Activated T-helper 9 cell treated with anti-CD3 and anti-CD28 coated beads, Interleukin-2, amount 50 U/mL, for 16 hours (primary cell): ENCODE results near the gene LYSET.
"Not testable (repeated sequence)": the region's sequence is repeated elsewhere in the genome, so short reads cannot be mapped to it uniquely, and the experiment has no call there.

Experiments
- DNase-seq: peaks from one replicate; pipeline ENCODE4 v3.0.0-alpha.2; 2020; ENCODE audit warnings: low read depth

The LYSET gene

GRCh38 chr14:93169619-93170018 is 15.5 kb upstream of the LYSET start:
- not testable (repeated sequence) for DNase-seq

- not testable (repeated sequence) for DNase-seq
These were observed 15.0 kb upstream of the LYSET start for GRCh38 chr14:93170141-93170540.

GRCh38 chr14:93171376-93171775 is 13.7 kb upstream of the LYSET start:
- DNase-seq = no peak

GRCh38 chr14:93173943-93174395 is 11.1 kb upstream of the LYSET start:
- no peak for DNase-seq

GRCh38 chr14:93174731-93175130 is 10.4 kb upstream of the LYSET start:
- DNase-seq = not testable (repeated sequence)

GRCh38 chr14:93175492-93175891 is 9.6 kb upstream of the LYSET start:
- no peak for DNase-seq

GRCh38 chr14:93183596-93184317 is 1.4 kb upstream of the LYSET start:
- no peak for DNase-seq

- no peak for DNase-seq
These were observed 218 bp downstream of the LYSET start for GRCh38 chr14:93185349-93185720.

GRCh38 chr14:93186466-93186865 is 1.3 kb downstream of the LYSET start:
- DNase-seq = no peak

- DNase-seq = no peak
These were observed 1.8 kb downstream of the LYSET start for GRCh38 chr14:93186956-93187355.

GRCh38 chr14:93195316-93195999 is 10.3 kb downstream of the LYSET start:
- DNase-seq = no peak

- DNase-seq = no peak
These were observed 13.9 kb downstream of the LYSET start for GRCh38 chr14:93199031-93199430.

GRCh38 chr14:93200553-93200952 is 15.4 kb downstream of the LYSET start:
- no peak for DNase-seq

- no peak for DNase-seq
These were observed 16.1 kb downstream of the LYSET start for GRCh38 chr14:93201155-93201704.

GRCh38 chr14:93206793-93207467 is 21.8 kb downstream of the LYSET start, which contains the start of the genes GON7 and UBR7:
TSS of gene GON7 (minus strand) at chr14:93207065. CDS start at chr14:93207037, 28 bp downstream.
TSS of gene UBR7 (plus strand) at chr14:93207256. CDS start at chr14:93207292, 36 bp downstream.
- peak; percentile 83 for DNase-seq

GRCh38 chr14:93207468-93208308 is 22.6 kb downstream of the LYSET start:
- DNase-seq = no peak

GRCh38 chr14:93212432-93212831 is 27.3 kb downstream of the LYSET start:
- no peak for DNase-seq

GRCh38 chr14:93214598-93214997 is 29.5 kb downstream of the LYSET start:
- no peak for DNase-seq

GRCh38 chr14:93219103-93219726 is 34.1 kb downstream of the LYSET start:
- DNase-seq = no peak

- no peak for DNase-seq
These were observed 35.4 kb downstream of the LYSET start for GRCh38 chr14:93220509-93220908.

- DNase-seq = no peak
These were observed 38.4 kb downstream of the LYSET start for GRCh38 chr14:93223565-93223964.
